Retinal pigment epithelial cell (primary cell): Measurements from ENCODE around the gene ANKS3.

Experiments used
- DNase-seq: peaks from one replicate; pipeline ENCODE4 v3.0.0-alpha.2; 2010; ENCODE audit warnings: low read depth
- H3K4me3 ChIP-seq: 2 replicates; pipeline ENCODE4 v1.5.1; 2011; ENCODE audit warnings: mild to moderate bottlenecking, low read length, control low read depth, moderate library complexity
- TF ChIP-seq, protein P1 (sequence below): conservative IDR thresholded peaks from 2 replicates; pipeline ENCODE4 v1.5.1; 2011; ENCODE audit warnings: low read depth, low read length, control low read depth, inconsistent platforms

The ANKS3 gene

DNA sequence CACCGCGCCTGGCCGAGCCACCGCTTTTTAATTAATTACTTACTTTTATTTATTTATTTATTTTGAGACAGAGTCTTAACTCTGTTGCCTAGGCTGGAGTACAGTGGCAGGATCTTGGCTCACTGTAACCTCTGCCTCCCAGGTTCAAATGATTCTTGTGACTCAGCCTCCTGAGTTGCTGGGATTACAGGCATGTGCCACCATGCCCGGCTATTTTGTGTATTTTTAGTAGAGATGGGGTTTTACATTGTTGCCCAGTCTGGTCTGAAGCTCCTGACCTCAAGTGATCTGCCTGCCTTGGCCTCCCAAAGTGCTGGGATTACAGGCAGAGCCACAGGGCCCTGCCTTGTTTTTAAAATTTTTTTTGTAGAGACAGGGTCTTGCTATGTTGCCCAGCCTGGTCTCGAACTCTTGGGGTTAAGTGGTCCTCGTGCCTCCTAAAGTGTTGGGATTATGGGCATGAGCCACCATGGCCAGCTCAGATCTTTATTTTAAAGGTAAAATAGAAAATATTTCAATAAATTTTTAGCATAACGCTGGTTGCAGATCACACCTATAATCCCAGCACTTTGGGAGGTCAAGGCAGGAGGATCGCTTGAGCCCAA lies 59.0 kb downstream of the ANKS3 start:
- no peak overlapping the region for H3K4me3 ChIP-seq
- TF ChIP-seq, protein P1, sequence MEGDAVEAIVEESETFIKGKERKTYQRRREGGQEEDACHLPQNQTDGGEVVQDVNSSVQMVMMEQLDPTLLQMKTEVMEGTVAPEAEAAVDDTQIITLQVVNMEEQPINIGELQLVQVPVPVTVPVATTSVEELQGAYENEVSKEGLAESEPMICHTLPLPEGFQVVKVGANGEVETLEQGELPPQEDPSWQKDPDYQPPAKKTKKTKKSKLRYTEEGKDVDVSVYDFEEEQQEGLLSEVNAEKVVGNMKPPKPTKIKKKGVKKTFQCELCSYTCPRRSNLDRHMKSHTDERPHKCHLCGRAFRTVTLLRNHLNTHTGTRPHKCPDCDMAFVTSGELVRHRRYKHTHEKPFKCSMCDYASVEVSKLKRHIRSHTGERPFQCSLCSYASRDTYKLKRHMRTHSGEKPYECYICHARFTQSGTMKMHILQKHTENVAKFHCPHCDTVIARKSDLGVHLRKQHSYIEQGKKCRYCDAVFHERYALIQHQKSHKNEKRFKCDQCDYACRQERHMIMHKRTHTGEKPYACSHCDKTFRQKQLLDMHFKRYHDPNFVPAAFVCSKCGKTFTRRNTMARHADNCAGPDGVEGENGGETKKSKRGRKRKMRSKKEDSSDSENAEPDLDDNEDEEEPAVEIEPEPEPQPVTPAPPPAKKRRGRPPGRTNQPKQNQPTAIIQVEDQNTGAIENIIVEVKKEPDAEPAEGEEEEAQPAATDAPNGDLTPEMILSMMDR, result no peak
- DNase-seq, result no peak

DNA sequence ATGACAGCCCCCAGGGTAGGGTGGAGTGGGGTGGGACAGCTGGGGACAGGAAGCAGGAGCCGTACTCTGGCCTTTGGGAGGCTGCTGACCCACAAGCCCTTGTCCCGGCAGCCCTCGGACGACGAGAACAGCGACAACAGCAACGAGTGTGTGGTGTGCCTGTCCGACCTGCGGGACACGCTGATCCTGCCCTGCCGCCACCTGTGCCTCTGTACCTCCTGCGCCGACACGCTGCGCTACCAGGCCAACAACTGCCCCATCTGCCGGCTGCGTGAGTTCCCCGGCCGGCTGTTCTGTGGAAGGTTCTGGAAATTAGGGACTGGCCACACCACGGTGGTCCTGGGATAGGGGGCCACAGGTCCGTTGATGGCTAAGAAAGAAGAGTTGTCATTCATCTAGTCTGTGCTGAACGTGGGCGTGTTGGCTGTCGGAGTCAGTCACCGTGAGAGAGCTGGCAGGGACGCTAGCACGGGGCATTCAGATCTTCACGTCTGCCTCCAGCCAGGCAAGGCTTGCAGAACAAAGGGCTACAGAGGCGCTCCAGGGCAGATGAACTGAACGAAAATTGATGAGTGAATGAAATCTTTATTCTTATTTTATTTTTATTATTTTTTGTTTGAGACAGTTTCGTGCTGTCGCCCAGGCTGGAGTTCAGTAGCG lies 60.6 kb downstream of the ANKS3 start:
- TF ChIP-seq, protein P1, result no peak
- H3K4me3 ChIP-seq, result no peak overlapping the region
- no peak for DNase-seq

DNA sequence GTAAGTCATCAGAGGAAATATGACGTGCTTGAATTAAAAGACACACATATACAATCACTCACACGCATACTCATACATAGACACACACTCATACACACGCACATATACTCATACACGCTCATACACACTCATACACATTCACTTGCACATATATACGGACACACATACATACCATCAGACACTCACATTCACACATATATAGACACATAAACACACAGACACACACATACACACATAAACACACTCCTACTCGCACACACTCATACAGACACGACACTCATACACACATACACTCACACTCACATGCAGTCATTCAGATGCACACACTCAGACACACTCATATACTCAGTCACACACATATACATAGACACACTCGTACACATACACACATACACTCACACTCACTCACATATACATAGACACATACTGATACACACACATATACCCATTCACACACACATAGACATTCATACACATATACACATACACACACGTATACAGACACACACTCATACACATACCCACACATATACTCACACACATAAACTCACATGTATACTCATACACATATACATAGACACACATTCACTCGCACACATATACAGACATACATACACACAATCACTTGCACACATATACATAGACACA lies 65.6 kb downstream of the ANKS3 start:
- TF ChIP-seq, protein P1, result no peak
- DNase-seq, result no peak

DNA sequence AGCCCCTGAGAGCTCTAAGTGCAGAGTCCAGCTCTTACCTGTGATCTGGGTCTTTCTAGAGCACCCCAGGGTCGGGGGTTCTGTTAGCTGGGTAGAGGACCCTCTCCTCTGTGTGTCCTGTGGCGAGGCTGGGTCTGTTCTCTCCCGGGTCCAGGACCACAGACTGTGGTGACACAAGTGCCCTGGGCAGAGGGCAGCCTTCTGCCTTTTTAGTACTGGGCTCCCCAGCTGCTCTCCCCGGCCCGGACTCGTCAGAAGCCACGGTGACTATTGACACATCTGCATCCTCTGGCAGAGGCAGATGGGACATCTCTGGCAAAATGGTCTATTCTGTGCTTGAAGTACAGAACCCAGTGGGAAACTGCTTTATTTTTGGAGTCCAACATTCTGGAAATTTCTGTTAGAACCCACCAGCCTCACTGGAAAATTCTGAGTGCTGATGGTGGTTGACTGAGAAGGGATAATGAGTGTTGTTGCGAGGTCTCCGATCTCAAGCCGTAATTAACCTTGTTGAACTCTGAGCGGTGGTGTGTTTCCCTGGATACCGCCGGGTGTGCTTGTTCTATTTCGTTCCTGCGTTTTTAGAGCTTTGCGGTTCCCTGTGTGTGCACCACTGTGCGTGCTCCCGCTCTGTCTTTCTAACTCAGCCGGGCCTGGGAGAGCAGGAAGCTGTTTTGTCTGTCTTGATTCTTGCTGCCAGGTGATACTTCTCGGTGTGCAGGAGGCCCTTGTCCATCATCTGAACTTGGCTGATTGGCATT lies 66.7 kb downstream of the ANKS3 start:
- TF ChIP-seq, protein P1, result no peak
- no peak overlapping the region for H3K4me3 ChIP-seq
- DNase-seq, result no peak

More for the DNA sequence above, 65.6 kb downstream of the ANKS3 start:
- H3K4me3 ChIP-seq, result no peak overlapping the region

DNA sequence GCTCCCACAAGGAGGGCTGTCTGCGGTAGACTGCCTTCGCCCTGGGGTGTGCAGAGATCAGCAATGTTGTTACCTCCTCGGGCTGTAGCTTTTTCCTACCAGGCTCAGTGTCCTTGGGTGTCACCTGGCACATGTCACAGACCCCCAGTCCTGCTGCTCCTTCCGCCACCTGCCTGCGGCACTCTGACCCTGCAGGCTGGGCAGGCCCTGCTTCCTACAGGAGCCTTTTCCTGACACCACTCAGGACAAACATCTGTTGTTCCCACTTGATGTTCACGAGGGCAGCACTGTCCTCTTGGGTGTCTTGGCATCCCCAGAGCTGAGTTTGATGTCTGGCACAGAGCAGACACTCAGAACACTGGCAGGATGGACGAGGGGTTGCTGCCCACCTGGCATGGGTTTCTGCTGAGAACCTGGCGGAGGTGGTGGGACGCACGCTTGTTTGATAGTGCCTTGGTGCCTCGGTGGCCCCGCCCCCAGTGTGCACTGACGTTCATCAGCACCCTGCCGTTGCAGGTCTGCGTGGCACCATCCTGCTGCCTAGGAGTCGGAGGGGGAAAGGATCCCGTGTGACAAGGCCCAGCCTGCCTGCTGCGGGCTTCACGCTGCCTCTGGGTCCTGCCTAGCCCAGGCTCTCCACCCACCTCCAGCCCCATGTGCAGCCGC lies 67.4 kb downstream of the ANKS3 start:
- TF ChIP-seq, protein P1, result no peak
- DNase-seq, result no peak
- H3K4me3 ChIP-seq, result no peak overlapping the region

DNA sequence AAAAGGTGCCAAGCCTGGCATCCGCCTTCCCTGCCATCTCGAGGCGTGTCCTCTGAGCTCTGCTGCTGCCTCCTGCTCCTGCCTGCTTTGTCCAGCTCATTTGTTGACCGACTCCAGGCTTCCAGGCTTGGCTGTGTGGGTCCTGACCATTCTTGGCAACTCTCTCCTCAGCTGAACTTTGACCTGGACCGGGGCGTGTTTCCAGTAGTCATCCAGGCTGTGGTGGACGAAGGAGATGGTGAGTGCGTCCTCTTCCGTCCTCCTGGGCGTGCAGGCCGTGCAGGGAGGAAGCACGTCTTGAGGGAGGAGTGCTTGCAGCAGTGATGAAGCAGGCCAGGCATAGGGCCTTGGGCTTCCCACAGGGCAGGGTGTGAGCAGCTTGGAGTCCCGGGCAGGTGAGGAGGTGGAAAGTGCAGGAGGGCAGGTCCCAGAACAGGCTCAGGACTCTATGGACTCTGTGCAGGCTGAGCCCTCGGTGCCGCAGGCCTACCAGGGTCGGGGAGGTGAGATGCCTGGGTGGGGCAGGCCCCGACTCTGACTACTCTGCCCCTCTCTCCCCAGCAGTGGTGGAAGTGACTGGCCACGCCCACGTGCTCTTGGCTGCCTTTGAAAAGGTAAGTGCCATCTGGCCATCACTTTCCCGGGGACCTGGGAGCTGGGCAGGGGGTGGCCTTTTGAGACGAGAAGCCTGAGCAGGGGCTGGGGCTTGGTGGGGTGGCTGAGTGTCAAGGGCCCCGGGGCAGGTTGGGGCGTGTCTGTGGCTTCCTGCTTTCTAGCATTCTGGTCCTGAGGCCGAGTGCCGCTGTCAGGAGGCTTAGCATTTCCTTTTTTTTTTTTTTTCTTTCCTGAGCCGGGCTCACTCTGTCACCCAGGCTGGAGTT lies 69.3 kb downstream of the ANKS3 start:
- TF ChIP-seq, protein P1, result no peak
- H3K4me3 ChIP-seq, result no peak overlapping the region
- no peak for DNase-seq
